Iris pigment epithelial cell (primary cell): ENCODE data around the gene NBEAL2.

ENCODE experiments used
- DNase-seq: peaks from one replicate; pipeline ENCODE4 v3.0.0-alpha.2; 2011; ENCODE audit warnings: low read depth

NBEAL2 gene

DNA sequence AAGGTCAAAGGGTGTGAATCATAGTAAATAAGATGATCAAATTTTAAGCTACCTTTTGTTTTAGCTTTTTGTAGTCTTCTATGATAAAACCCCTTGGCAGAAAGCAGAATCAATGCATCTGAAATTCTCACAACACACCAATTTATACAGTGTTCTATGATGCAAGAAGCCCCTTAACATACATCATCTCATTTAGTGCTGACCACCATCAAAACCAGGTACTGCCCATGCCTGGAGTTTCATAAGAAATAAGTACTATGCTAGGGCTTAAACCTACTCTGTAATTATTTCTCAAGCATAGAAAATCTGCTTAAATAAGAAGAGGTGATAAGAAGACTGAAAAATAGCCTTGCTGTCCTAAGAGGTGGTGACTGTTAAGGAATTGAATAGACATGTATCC, 67.6 kb downstream of the NBEAL2 start:
- DNase-seq = no peak

DNA sequence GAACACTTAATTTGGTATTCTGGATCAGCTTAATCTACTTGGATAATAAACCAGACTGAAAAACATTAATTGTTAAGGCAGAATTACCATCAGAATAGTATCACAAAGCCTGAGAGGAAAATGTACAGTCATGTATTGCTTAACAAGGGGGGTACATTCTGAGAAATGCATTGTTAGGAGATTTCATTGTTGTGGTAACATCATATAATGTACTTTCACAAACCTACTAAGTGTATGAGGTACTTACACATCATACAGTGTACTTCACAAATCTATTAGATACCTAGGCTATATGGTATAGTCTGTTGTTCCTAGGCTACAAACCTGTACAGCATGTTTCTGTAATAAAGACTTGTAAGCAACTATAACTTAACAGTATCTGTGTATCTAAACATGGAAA, 68.2 kb downstream of the NBEAL2 start:
- no peak for DNase-seq

DNA sequence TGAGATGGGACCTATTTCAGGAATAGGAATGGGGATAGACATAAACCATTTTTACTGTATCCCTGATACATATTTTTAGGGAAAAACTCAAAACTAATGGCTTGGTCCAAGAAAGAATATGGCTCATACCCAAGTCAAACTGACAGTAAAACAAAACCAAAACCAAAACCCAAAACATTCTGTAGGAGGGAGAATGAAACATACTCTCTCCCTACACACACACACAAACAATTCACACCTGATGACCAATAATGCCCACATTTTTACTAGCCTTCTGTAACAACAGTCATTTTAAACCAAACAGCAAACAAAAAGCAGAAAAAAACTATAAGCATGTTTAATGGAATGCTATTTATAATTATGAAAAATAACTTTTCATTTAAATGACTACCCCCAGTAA, 74.9 kb downstream of the NBEAL2 start:
- no peak for DNase-seq

DNA sequence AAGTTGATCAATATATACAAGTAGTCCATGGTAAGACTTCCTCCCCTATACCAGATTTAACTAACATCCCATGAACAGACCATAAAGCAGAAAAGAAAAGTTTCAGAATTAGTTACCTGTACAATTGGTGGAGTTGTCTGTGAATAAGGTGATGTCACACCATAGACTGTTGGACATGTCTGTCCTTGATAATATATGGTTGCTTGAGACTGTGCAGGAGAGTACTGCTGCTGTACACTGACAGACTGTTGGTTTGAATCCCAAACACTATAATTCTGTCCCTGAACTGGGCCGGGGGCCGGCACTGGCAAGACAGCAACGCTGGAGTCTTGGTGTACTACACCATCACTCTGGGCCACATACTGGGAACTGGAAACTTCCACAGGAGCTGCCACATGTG, 77.2 kb downstream of the NBEAL2 start:
- no peak for DNase-seq

DNA sequence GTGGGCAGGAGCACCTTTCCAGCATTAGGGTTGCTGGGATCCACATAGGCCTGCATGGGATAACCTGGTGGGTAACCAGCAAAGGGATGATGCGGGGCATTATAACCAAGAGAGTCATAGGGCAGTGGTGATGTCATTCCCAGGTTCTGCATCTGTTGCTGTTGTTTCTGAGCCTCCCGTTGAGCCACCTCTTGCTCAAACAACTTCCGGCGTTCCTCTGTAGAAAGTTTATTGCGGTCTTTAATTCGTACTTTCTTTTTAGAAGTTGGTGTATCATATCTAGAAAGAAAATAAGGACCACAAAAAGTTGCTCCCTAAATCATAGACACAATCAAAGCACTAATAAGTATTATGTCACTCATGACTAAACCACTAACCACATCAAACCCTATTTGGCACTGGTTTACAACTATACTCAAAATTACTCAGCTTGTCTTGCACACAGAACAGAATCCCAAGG, 77.8 kb downstream of the NBEAL2 start:
- peak; percentile 35 for DNase-seq
